GM12878 (cell line): Measurements from ENCODE around the gene IGF2BP1. TPM values are rescaled to one million over a fixed set of nuclear protein-coding genes. Genes with fewer than 3 reads are reported as not detected.
"Not testable (repeated sequence)": the region's sequence is repeated elsewhere in the genome, so short reads cannot be mapped to it uniquely, and the experiment has no call there.

Experiments used
- ATAC-seq: fragments of 200-7000 bp; cut with Tn5 transposase; 3 replicates; pipeline ENCODE4 v1.9.1; 2020; ENCODE audit warnings: mild to moderate bottlenecking, moderate library complexity
- BruUV-seq: library from RNA; stranded (reverse); fragments of 400-500 nt; replicated peaks from 2 replicates; lab custom pipeline; 2021; lab: Mats Ljungman, UMichigan
- CTCF ChIA-PET: fragments of 300-600 bp; sonication (Branson Sonifier 250); formaldehyde crosslinking; extraction: SDS; loops from one replicate; lab custom pipeline; 2021; ENCODE audit warnings: inconsistent platforms; lab: Yijun Ruan, JAX
- POLR2A ChIA-PET: fragments of 350-600 bp; formaldehyde crosslinking; extraction: SDS; loops from one replicate; lab custom pipeline; 2021; ENCODE audit warnings: inconsistent platforms; lab: Charles Lee
- RAD21 ChIA-PET: fragments of 300-600 bp; sonication (Branson Sonifier 250); formaldehyde crosslinking; loops from one replicate; lab custom pipeline; 2023; ENCODE audit warnings: antibody characterized with exemption; ENCODE audit not compliant: unreplicated experiment; lab: Charles Lee
- SMC1A ChIA-PET: fragments of 300-600 bp; sonication (Branson Sonifier 250); formaldehyde crosslinking; loops from one replicate; lab custom pipeline; 2023; ENCODE audit not compliant: unreplicated experiment, uncharacterized antibody; lab: Charles Lee
- DNase-seq: peaks from one replicate; pipeline ENCODE4 v3.0.0-alpha.2; 2011; ENCODE audit warnings: low read depth, low spot score
- FAIRE-seq: peaks from 3 replicates; lab custom pipeline; 2011; peaks lifted over from hg19 to GRCh38; lab: Jason Lieb, UNC
- H2AFZ ChIP-seq: 2 replicates; pipeline ENCODE4 v1.6.0; 2011; ENCODE audit warnings: low read depth, low read length, control low read depth; ENCODE audit not compliant: control insufficient read depth
- H3K27ac ChIP-seq: 2 replicates; pipeline ENCODE4 v1.5.1; 2011; ENCODE audit warnings: control low read depth; ENCODE audit not compliant: control insufficient read depth, insufficient read depth
- H3K27me3 ChIP-seq, 2 experiments: replicated peaks in 1 of 2; 2 replicates each; pipeline versions ENCODE4 v1.6.0 to v1.6.1; 2011; ENCODE audit warnings: low read length in 1 of 2; ENCODE audit not compliant: control insufficient read depth in 2 of 2, insufficient read depth in 2 of 2
- H3K36me3 ChIP-seq, 2 experiments: 2 replicates each; pipeline ENCODE4 v1.5.1; 2011; ENCODE audit warnings: low read length in 1 of 2; ENCODE audit not compliant: control insufficient read depth in 2 of 2, insufficient read depth in 2 of 2
- H3K4me1 ChIP-seq: 2 replicates; pipeline ENCODE4 v1.6.1; 2011; ENCODE audit warnings: mild to moderate bottlenecking, low read length, moderate library complexity, mixed read lengths; ENCODE audit not compliant: control insufficient read depth, insufficient read depth
- H3K4me2 ChIP-seq: 2 replicates; pipeline ENCODE4 v1.6.0; 2011; ENCODE audit warnings: control low read depth; ENCODE audit not compliant: control insufficient read depth, insufficient read depth
- H3K4me3 ChIP-seq: fragments of 200-600 bp; sonication (generic); 2 replicates; pipeline ENCODE4 v1.5.1; 2016
- H3K79me2 ChIP-seq: 2 replicates; pipeline ENCODE4 v1.6.0; 2011; ENCODE audit warnings: low read length; ENCODE audit not compliant: control insufficient read depth, insufficient read depth
- H3K9ac ChIP-seq: 2 replicates; pipeline ENCODE4 v1.8.0; 2011; ENCODE audit warnings: low read length, control low read depth, mixed read lengths; ENCODE audit not compliant: control insufficient read depth, insufficient read depth
- H3K9me3 ChIP-seq: replicated peaks from 3 replicates; pipeline ENCODE4 v1.5.1; 2011; ENCODE audit warnings: mild to moderate bottlenecking, low read length; ENCODE audit not compliant: control insufficient read depth, insufficient read depth
- H4K20me1 ChIP-seq: 2 replicates; pipeline ENCODE4 v1.6.0; 2011; ENCODE audit not compliant: control insufficient read depth, insufficient read depth
- MEF2B ChIP-seq: fragments of 450-650 bp; IDR thresholded peaks from 2 replicates; pipeline ENCODE4 v1.6.1; 2018; ENCODE audit warnings: mild to moderate bottlenecking, moderate library complexity; ENCODE audit not compliant: partially characterized antibody, poor library complexity, severe bottlenecking
- POU2F2 ChIP-seq: IDR thresholded peaks from 3 replicates; pipeline ENCODE4 v1.6.1; 2011; ENCODE audit warnings: low read depth, mild to moderate bottlenecking, low read length, borderline replicate concordance
- ZNF274 ChIP-seq: IDR thresholded peaks from one replicate; pipeline ENCODE4 v1.8.0; 2011; ENCODE audit not compliant: insufficient read length, insufficient read depth
- WGBS: methylation state at CpG from one replicate; pipeline ENCODE4 v1.1.6; 2016; ENCODE audit warnings: low lambda C conversion rate; ENCODE audit not compliant: insufficient replicate concordance, insufficient coverage; ENCODE audit errors: missing lambda C conversion rate; 5-methylcytosine and 5-hydroxymethylcytosine counted together
- in situ Hi-C: fragments of 300-500 bp; cut with MboI; formaldehyde crosslinking; loops from 9 replicates; pipeline ENCODE4 v1.14.3; 2018; ENCODE audit warnings: mixed read lengths
- intact Hi-C: fragments of 100-400 bp; cut with micrococcal nuclease; formaldehyde crosslinking; loops from one replicate; pipeline ENCODE4 v1.14.2; 2022; ENCODE audit not compliant: unreplicated experiment
- polyA plus RNA-seq, 11 experiments: library from polyadenylated mRNA; depleted of rRNA in 4 of 11; unstranded in 6 of 11; stranded (reverse) in 5 of 11; fragments of >200 nt; fragmentation: Nextera tagmentation in 4 of 11; fragmentation: Illumina TruSeq in 1 of 11; extraction: Ambion mirVana in 4 of 11; extraction: Trizol in 1 of 11; gene quantifications; 1 replicate in 1 of 11; 2 replicates in 10 of 11; pipeline versions ENCODE4 v1.2.1 to v1.2.3, GENCODE V29; 2011 to 2016; ENCODE audit warnings: inconsistent platforms in 2 of 11, missing spikeins in 2 of 11, low read depth in 1 of 11
- total RNA-seq, 4 experiments: library from RNA; depleted of rRNA in 3 of 4; stranded (reverse); fragments of >200 nt in 3 of 4; fragmentation: Illumina TruSeq in 1 of 4; extraction: Trizol in 1 of 4; gene quantifications; 2 replicates each; pipeline versions ENCODE4 v1.2.1 to v1.2.3, GENCODE V29; 2013 to 2021
- TF ChIP-seq, protein P1 (sequence below): fragments of 450-650 bp; IDR thresholded peaks from 2 replicates; pipeline ENCODE4 v1.6.1; 2016; ENCODE audit warnings: mild to moderate bottlenecking, moderate library complexity, borderline replicate concordance
- TF ChIP-seq, protein P2 (sequence below): IDR thresholded peaks from 2 replicates; pipeline ENCODE4 v1.6.1; 2012; ENCODE audit warnings: improper control_type of control experiment, low read depth, low read length; ENCODE audit not compliant: insufficient replicate concordance

Gene IGF2BP1
- total and polyA plus RNA-seq, 10 of the 15 experiments (the other 5 are each of a cell fraction or from before 2014, with no cell fraction given): 0.04 to 2.4 (median 0.13) TPM; not detected in 1

DNA sequence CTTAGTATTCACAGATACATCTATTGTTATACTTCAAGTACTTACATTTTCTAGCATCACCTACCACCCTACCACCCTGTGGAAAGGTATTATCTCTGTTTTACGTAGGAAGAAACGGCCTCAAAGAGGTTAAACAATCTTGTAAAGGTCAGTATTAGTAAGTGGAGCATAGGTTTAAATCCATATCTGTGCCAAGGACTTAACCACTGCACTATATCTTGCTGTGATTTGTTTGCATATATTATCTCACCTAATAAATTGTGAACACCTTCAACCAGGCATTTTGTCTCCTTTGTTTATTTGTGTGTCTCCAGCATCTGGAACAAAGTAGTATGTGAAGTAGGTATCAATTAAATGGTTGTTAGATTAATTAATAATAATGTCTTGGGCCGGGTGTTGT, 27.3 kb downstream of the IGF2BP1 start (continued):
- TF ChIP-seq, protein P1, sequence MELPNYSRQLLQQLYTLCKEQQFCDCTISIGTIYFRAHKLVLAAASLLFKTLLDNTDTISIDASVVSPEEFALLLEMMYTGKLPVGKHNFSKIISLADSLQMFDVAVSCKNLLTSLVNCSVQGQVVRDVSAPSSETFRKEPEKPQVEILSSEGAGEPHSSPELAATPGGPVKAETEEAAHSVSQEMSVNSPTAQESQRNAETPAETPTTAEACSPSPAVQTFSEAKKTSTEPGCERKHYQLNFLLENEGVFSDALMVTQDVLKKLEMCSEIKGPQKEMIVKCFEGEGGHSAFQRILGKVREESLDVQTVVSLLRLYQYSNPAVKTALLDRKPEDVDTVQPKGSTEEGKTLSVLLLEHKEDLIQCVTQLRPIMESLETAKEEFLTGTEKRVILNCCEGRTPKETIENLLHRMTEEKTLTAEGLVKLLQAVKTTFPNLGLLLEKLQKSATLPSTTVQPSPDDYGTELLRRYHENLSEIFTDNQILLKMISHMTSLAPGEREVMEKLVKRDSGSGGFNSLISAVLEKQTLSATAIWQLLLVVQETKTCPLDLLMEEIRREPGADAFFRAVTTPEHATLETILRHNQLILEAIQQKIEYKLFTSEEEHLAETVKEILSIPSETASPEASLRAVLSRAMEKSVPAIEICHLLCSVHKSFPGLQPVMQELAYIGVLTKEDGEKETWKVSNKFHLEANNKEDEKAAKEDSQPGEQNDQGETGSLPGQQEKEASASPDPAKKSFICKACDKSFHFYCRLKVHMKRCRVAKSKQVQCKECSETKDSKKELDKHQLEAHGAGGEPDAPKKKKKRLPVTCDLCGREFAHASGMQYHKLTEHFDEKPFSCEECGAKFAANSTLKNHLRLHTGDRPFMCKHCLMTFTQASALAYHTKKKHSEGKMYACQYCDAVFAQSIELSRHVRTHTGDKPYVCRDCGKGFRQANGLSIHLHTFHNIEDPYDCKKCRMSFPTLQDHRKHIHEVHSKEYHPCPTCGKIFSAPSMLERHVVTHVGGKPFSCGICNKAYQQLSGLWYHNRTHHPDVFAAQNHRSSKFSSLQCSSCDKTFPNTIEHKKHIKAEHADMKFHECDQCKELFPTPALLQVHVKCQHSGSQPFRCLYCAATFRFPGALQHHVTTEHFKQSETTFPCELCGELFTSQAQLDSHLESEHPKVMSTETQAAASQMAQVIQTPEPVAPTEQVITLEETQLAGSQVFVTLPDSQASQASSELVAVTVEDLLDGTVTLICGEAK: no peak
- no peak for TF ChIP-seq POU2F2
- TF ChIP-seq, protein P2, sequence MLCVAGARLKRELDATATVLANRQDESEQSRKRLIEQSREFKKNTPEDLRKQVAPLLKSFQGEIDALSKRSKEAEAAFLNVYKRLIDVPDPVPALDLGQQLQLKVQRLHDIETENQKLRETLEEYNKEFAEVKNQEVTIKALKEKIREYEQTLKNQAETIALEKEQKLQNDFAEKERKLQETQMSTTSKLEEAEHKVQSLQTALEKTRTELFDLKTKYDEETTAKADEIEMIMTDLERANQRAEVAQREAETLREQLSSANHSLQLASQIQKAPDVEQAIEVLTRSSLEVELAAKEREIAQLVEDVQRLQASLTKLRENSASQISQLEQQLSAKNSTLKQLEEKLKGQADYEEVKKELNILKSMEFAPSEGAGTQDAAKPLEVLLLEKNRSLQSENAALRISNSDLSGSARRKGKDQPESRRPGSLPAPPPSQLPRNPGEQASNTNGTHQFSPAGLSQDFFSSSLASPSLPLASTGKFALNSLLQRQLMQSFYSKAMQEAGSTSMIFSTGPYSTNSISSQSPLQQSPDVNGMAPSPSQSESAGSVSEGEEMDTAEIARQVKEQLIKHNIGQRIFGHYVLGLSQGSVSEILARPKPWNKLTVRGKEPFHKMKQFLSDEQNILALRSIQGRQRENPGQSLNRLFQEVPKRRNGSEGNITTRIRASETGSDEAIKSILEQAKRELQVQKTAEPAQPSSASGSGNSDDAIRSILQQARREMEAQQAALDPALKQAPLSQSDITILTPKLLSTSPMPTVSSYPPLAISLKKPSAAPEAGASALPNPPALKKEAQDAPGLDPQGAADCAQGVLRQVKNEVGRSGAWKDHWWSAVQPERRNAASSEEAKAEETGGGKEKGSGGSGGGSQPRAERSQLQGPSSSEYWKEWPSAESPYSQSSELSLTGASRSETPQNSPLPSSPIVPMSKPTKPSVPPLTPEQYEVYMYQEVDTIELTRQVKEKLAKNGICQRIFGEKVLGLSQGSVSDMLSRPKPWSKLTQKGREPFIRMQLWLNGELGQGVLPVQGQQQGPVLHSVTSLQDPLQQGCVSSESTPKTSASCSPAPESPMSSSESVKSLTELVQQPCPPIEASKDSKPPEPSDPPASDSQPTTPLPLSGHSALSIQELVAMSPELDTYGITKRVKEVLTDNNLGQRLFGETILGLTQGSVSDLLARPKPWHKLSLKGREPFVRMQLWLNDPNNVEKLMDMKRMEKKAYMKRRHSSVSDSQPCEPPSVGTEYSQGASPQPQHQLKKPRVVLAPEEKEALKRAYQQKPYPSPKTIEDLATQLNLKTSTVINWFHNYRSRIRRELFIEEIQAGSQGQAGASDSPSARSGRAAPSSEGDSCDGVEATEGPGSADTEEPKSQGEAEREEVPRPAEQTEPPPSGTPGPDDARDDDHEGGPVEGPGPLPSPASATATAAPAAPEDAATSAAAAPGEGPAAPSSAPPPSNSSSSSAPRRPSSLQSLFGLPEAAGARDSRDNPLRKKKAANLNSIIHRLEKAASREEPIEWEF: no peak
- TF ChIP-seq ZNF274: no peak
- TF ChIP-seq MEF2B: no peak

DNA sequence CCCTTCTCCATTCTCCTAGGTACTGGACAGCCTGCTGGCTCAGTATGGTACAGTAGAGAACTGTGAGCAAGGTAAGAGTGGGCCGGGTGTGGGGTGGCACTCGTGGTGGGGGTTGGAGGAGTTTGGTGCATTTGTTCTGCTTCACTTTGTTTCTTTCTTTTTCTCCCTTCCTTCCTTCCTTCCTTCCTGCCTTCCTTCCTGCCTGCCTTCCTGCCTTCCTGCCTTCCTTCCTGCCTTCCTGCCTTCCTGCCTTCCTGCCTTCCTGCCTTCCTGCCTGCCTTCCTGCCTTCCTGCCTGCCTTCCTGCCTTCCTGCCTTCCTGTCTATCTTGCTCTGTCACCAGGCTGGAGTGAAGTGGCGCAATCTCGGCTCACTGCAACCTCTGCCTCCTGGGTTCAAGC, 29.3 kb downstream of the IGF2BP1 start:
- POLR2A ChIA-PET, H3K36me3 ChIP-seq, H4K20me1 ChIP-seq, H2AFZ ChIP-seq, DNase-seq, BruUV-seq, ATAC-seq, H3K4me2 ChIP-seq, in situ Hi-C loops, CTCF ChIA-PET, RAD21 ChIA-PET, H3K27ac ChIP-seq, H3K9ac ChIP-seq, FAIRE-seq, H3K9me3 ChIP-seq, H3K4me3 ChIP-seq, SMC1A ChIA-PET, H3K4me1 ChIP-seq, intact Hi-C loops, H3K79me2 ChIP-seq, H3K27me3 ChIP-seq: not testable (repeated sequence)
- WGBS: 40% methylated on average over 4 of the region's 4 CpGs
